ENCODE measurements around the gene RTN3.
A peak's percentile ranks its signal among the peaks of the same experiment; 100 is the strongest.
"Not testable (repeated sequence)": the region's sequence is repeated elsewhere in the genome, so short reads cannot be mapped to it uniquely, and the experiment has no call there.

The RTN3 gene, protein sequence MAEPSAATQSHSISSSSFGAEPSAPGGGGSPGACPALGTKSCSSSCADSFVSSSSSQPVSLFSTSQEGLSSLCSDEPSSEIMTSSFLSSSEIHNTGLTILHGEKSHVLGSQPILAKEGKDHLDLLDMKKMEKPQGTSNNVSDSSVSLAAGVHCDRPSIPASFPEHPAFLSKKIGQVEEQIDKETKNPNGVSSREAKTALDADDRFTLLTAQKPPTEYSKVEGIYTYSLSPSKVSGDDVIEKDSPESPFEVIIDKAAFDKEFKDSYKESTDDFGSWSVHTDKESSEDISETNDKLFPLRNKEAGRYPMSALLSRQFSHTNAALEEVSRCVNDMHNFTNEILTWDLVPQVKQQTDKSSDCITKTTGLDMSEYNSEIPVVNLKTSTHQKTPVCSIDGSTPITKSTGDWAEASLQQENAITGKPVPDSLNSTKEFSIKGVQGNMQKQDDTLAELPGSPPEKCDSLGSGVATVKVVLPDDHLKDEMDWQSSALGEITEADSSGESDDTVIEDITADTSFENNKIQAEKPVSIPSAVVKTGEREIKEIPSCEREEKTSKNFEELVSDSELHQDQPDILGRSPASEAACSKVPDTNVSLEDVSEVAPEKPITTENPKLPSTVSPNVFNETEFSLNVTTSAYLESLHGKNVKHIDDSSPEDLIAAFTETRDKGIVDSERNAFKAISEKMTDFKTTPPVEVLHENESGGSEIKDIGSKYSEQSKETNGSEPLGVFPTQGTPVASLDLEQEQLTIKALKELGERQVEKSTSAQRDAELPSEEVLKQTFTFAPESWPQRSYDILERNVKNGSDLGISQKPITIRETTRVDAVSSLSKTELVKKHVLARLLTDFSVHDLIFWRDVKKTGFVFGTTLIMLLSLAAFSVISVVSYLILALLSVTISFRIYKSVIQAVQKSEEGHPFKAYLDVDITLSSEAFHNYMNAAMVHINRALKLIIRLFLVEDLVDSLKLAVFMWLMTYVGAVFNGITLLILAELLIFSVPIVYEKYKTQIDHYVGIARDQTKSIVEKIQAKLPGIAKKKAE

DNA sequence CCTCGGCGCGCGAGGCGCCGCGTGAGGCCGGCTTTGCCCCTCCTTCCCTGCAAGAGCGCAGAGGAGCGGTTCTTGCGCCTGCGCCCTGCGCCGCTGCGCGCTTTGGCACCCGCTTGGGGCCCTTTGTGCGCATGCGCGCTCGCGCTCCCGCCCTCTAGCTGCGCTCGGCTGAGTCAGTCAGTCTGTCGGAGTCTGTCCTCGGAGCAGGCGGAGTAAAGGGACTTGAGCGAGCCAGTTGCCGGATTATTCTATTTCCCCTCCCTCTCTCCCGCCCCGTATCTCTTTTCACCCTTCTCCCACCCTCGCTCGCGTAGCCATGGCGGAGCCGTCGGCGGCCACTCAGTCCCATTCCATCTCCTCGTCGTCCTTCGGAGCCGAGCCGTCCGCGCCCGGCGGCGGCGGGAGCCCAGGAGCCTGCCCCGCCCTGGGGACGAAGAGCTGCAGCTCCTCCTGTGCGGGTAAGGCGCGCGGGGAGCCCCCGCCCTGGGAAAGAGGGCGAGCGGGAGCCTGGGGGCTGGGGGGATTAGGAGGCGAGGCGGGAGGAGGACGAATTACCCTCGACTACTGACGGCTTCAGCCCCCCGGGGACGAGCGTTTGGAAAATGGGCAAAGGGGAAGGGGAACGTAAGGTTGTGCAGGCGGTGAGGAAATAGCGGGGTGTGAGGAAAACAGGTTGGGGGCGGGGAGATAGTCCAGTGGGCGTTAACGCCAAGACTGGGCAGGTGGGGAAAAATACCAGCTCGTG lies at the start of gene RTN3:
Gene RTN3 (plus strand): TSS at position 180 of the 745 bp plus-strand sequence. CDS start 137 bp downstream, at position 317.
- peak; percentile 99 for DNase-seq

DNA sequence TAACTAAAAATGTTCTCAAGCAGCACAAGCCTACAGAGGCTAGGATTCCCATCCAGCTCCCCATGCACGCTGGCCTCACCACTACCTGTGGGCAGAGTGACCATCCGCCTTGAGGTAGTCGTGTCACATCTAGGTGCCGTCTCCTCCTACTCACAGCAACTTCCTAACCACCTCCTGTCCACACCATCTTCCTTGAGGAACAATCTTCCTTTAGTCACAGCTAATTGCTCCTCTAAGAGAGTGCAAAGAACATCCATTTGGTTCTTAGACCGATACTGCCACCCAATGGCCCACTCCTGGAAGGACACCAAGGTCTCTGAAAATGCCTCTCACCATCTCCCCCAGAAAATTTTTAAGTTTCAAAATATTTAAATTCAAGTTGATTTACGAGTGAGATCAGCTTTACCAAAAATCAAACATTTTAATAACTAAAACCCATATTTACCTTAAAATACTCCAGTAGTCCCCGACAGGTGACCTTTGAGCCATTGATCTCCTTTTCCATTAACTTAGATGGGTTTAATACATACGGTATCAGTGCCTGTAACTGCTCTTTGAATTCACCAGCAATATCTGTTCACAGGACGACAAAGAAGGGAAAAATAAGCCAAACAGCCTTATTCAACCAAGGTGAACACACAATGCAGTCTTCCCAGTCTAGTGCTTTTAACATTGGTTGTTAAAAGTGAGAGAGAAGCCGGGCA lies 45.4 kb upstream of the RTN3 start:
- DNase-seq, result peak; percentile 61

DNA sequence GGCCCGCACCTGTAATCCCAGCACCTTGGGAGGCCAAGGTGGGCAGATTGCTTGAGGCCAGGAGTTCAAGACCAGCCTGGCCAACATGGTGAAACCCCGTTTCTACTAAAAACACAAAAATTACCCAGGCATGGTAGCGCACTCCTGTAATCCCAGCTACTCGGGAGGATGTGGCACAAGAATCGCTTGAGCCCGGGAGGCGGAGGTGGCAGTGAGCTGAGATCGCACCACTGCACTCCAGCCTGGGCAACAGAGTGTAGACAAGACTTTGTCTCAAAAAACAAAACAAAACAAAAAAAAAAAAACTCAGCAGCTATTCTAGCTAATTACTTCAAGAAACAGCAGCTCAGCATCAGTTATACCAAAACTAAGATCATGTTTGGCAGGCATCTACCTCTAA lies 42.9 kb upstream of the RTN3 start:
- DNase-seq, result not testable (repeated sequence)

DNA sequence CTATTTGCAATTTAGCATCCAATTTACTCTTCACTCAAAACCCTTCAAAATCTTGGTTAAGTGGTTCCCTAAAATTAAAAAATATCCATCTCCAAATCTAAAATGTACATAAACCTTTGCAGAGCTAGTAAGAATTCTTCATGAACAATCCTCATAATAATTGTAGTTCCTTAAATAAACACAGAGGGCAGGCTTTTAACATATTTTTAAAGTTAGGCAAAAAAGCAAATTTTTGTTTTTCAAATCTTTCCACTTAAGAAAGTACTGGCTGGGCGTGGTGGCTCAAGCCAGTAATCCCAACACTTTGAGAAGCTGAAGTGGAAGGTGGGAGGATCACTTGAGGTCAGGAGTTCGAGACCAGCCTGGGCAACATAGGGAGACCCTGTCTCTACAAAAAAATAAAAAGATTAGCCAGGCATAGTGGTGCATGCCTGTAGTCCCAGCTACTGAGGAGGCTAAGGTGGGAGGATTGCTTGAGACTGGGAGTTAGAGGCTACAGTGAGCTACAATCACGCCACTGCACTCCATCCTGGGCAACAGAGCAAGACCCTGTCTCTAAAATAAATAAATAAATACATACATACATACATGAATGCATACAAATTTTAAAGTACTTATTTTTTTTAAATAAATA lies 42.0 kb upstream of the RTN3 start:
- DNase-seq, result no peak

DNA sequence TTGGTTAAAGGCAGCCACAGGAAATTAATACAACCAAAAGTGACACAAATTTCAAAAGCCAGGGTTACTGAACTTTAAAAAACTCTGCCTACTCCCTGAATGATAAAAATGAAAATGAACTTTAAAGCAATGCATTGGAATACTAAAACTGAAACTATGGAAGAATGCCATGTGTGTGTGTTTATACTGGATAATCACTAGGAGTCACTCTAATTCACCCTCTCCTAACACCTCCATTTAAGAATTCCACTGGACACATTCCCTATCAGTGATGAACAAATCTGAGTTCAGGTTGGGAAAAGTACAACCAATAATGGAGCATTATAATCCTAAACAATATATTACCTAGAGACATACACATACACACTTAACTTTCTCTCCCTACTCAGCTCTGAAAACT lies 39.6 kb upstream of the RTN3 start:
- no peak for DNase-seq

DNA sequence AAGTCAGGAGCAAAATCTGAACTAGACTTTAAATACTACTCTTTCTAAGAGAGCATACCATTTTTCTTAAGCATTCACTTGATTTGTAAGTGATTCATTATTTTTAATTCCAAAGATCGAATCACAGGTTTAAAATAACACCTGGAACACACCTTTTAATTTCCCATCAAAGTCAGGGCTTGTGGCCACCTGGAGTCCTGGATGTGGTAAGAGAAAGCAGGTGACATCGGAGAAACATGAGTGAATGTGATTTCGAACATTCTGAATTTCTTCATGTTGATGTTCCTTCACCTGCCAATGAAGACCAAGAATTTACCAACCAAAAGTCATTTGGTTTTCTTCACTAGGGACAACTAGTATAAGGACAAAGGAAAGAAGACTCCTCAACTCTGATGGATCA lies 38.1 kb upstream of the RTN3 start:
- no peak for DNase-seq

DNA sequence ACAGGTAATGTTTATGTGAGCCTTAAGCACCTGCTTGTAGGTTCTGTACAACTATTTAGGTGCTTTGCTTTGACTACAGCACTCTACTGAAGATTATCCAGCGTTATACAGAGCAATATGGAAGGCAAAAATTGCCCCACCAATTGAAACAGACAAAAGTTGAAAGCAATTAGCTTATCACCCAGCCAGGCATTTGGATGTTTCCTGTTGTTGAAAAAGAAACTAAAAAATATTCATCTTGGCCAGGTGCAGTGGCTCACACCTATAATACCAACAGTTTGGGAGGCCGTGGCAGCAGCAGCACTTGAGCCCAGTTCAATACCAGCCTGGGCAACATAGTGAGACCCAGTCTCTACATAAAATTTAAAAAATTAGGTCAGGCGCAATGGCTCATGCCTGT lies 28.6 kb upstream of the RTN3 start:
- no peak for DNase-seq

DNA sequence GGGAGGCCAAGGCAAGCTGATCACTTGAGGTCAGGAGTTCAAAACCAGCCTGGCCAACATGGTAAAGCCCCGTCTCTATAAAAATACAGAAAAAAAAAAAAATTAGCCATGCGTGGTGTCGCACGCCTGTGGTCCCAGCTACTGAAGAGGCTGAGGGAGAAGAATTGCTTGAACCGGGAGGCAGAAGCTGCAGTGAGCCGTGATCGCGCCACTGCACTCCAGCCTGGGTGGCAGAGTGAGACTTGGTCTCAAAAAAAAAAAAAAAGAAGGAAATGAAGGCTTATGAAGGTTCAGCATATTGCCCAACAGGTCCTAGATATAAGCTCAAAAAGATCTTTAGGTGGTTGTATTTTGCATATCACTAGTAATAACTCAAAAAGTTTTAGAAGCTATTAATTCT lies 20.3 kb upstream of the RTN3 start:
- DNase-seq, result no peak

DNA sequence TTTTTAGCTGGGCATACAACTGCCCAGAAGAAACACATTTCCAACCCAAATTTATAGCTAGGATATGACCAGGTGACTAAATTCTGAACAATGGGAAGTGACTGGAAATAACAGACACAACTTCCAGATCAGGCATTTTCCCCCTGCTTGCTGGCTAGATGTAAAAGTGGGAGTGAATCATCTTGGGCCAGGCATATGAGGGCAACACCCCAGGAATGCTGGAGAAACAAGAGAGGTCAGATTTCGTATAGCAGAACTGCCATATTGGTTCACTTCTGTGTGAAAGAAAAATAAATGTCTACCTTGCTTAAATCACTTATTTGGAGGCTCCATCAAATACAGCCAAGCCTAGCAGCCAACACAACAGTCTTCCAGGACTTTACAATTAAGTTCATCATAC lies 17.5 kb upstream of the RTN3 start:
- no peak for DNase-seq

DNA sequence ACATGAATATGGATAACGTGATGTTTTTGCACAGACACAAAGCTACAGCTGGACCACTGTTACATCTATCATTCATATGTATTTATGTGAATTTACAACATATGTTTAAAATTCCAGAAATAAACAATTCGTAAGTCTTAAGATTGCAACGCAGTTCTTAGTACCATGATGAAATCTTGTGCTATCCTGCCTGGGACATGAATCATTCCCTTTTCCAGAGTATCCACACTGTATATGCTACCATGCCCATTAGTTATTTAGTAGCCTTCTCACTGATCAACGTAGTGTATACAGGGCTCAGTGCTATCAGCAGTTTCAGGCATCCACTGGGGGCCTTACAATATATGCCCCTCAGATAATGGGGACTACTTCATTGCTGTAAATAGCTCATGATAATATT lies 14.4 kb upstream of the RTN3 start:
- no peak for DNase-seq

DNA sequence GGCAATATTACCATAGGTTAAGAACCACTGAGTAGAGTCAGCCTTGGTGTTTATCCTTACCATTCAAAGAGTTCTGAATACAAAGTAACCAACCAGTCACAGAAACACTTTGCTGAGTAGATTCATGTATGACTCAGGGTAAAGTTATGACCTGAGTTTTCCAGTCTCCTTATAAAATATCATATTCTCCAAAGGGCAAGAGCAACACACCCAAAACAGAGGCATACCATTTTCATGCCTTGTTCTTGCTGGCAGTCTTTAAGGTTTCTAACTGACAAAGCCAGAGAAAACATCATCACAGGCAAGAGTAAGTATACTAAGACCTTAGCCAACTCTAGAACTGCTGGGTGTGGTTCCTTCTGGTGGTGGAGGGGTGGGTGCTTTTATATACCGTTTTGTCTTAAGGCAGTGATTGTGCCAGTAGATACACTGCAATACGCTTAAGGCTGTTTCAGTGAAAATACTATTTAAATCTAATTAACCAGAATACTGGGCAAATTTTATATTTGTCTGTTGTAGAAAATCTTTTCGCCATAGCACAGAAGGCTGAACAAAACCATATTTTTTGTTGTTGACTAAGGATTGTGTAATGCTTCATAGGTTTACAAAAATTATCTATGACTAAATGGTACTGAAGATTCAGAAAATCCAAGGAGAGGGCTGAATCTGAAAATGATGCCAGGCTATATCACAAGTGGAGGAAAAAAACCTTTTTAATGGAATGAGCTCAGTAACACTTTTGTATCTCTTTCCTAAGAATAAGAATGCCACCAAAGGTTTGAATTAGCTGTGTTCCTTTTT lies 13.1 kb upstream of the RTN3 start:
- peak; percentile 16 for DNase-seq

DNA sequence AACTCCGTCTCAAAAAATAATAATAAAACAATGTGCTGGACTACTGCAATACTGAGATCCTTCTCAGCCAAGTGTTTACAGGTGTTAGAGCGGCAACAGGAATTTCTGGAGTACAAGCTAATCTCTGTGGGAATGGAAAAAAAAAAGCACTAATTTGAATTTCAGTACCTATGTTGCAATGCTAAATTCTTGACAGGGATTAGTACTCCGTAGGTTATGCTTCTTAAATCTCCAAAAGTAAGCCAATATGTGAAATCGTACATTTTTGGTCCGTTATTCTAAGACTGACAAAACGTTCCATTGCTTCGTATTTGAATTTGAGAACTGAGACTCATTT lies 11.2 kb upstream of the RTN3 start:
- DNase-seq, result no peak

DNA sequence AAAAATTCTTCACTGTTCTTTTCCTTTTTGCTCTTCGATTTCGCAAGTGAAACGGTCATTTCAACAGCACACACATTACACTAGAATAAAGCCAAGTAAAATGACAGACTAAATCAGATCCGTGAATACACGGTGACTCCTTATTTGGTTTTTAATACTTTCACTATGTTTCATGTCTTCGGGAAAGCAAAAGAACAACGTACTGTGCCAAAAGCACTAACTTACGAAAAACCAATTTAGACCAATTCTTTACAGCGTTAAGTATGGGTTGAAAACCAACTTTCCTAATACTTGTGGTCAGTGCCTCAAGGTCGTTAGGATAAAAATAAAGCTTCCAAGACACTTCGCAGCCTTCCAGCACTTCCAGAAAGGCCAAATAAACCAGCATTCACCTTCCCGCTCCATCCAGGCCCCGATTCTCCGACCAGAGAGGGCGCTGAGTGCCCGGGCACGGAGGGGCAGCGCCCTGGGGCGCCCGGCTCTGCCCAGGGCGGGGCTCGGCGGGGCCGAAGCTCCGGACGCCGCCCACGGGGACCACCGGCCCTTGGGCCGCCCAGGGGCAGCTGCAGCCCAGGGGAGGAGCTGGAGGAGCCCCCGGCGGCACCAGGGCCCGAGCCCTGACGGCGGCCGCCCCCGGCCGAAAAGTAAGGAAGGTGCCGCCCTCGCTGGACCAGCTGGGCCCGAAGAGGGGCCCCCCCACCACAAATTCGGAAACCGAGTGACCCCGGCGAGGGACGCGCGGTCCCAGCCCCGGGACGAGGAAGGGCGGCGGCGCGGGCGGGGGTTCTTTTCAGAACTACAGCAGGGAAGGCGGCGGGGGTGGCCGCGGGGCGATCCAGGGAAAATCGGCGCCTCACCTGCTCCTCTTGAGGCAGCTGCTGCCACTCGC lies 10.6 kb upstream of the RTN3 start:
- DNase-seq, result peak; percentile 15

DNA sequence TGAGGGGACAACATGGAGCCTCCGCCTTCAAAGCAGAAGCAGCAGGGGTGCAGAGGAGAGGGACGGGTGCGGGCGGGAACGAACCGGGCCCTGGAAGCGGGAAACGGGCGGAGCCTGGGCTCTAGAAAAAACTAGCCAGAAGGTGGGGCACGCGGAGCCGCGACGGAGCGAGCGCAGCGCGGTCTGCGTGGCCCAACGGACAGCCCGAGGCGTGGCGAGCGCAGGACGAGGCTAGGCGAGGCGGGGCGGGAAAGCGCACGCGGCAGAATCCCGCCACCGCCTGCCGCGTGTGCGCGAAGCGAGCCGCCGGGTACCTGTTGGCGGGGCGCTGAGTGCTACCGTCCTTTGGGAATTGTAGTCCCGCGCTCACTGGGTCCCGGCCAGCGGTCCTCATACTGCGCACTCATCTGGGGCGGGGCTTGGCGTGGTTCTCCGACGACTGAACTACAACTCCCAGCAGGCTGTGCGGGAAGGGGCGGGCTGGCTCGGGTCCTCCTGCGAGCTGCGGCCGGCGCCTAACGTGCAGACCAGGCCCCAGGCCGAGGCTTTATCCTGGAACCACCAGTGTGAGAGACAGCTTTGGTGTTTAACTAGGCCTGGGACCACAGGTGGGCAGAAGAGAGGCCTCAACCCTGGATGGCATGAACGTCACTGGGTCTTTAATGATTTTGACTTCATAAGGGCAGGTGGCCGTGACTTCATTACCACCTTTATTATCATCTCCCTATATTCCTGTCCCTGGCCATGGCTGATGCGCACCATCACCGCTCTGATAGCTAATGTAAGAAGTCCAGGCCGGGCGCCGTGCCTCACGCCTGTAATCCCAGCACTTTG lies 9.8 kb upstream of the RTN3 start, which contains the start of gene ATL3:
Gene ATL3 (minus strand): TSS at position 55 of the 834 bp plus-strand sequence. CDS start 41 bp downstream, at position 14.
- peak; percentile 93 for DNase-seq

DNA sequence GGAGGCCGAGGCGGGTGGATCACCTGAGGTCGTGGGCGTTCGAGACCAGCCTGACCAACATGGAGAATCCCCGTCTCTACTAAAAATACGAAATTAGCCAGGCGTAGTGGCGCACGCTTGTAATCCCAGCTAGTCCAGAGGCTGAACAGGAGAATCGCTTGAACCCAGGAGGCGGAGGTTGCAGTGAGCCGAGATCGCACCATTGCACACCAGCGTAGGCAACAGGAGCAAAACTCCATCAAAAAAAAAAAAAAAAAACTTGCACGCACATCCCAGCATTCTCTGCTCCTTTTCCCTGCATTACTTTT lies 9.2 kb upstream of the RTN3 start:
- DNase-seq, result no peak

DNA sequence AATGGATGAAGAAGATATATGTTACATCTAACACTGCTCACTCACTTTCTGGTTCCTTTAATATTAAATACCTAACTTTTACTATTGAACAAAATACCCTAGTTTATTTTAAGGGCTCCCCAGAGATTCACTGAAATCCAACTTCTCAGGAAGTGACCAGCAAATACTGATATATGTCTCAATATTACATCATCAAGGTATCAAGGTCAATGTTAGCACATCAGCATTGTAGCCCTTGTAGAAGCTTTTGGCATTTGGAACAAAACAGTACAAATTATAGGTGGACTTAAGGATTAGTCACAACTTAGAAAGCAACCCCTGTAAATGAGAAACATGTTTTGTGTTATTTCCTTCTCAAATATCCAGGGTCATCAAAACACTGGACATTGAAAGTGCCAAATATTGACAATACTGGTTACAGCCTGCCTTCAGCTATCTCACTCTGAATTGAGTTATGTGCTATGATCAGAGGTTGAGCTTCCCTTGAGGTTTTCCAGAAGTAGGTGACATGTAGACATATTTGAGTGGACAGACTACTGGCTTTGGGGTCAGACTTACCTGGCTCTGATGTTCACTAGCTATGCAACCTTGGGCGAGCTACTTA lies 8.3 kb upstream of the RTN3 start:
- DNase-seq, result no peak

DNA sequence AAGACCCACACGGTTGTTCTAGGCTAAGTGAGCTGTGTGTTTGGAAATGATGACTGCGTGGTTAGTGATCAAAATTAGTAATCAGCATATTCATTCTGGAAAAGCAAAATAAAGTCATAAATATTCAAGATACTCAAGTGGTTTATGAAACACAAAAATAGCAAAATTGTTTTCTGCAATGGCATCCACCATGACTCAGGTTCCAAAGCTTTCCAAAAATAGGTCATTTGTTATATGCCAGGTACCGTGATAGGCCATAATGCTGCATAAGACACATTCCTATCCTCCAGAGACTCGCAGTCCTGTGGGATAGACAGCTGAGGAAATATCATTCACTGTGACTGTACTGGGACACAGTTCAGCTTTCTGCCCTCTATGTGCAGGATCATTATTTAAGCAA lies 7.7 kb upstream of the RTN3 start:
- no peak for DNase-seq

DNA sequence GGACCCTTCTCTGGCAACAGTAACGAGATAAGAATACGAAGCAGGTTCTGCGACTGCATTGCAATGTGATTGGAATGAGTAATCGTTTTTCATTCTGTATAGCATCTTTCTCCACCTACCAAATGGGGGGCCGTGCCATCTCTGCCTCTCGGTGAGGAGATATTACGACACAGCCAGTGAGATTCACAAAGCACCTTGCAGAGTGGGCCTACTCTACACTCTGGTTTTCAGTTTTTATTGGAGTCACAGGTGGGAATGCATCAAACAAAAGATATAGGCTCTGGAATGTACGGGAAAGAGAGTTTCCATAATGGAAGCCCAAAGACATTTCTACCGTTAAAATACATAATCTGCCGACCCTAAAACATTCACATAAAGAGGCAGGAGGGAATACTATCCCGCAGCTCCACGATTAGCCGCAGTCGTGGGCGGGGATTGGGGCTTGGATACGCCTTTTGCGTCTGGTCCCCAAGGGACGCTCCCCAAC lies 423 bp upstream of the RTN3 start:
- DNase-seq, result peak; percentile 27

Measured in stimulated activated CD4-positive, alpha-beta T cell treated with anti-CD3 and anti-CD28 coated beads, Interleukin-1b, Interleukin-23, amount 100 ng/mL, for 48 hours (primary cell).